ENCODE results near the gene RUSC2.

GRCh38 chr9:35521708-35522107 is 31.8 kb downstream of the RUSC2 start:
- TF ChIP-seq, protein P1, sequence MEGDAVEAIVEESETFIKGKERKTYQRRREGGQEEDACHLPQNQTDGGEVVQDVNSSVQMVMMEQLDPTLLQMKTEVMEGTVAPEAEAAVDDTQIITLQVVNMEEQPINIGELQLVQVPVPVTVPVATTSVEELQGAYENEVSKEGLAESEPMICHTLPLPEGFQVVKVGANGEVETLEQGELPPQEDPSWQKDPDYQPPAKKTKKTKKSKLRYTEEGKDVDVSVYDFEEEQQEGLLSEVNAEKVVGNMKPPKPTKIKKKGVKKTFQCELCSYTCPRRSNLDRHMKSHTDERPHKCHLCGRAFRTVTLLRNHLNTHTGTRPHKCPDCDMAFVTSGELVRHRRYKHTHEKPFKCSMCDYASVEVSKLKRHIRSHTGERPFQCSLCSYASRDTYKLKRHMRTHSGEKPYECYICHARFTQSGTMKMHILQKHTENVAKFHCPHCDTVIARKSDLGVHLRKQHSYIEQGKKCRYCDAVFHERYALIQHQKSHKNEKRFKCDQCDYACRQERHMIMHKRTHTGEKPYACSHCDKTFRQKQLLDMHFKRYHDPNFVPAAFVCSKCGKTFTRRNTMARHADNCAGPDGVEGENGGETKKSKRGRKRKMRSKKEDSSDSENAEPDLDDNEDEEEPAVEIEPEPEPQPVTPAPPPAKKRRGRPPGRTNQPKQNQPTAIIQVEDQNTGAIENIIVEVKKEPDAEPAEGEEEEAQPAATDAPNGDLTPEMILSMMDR (conservative IDR thresholded peaks at IDR 0.05; ENCODE audit: low read depth, low read length): no peak
- no peak for TF ChIP-seq EZH2 (IDR thresholded peaks at IDR 0.05; ENCODE audit: borderline replicate concordance, low read depth, low read length, poor library complexity, severe bottlenecking)
